Colonic mucosa (tissue), 4 donors: ENCODE data around the gene ATG3. TPM values are rescaled to one million over a fixed set of nuclear protein-coding genes. Genes with fewer than 3 reads are reported as not detected.

Experiments used
- DNase-seq: peaks from one replicate; pipeline ENCODE4 v3.0.0-alpha.2; 2020
- H3K27ac ChIP-seq: fragments of 200-600 bp; one replicate; pipeline ENCODE4 v1.8.0; 2021
- H3K27me3 ChIP-seq: fragments of 200-600 bp; one replicate; pipeline ENCODE4 v1.8.0; 2021
- H3K36me3 ChIP-seq: fragments of 200-600 bp; one replicate; pipeline ENCODE4 v1.8.0; 2021
- H3K4me1 ChIP-seq: fragments of 200-600 bp; one replicate; pipeline ENCODE4 v1.8.0; 2021; ENCODE audit warnings: mild to moderate bottlenecking
- H3K4me3 ChIP-seq: fragments of 200-600 bp; one replicate; pipeline ENCODE4 v1.8.0; 2021
- H3K9ac ChIP-seq, 2 donors: one replicate each; pipeline ENCODE4 v1.7.0; 2013; ENCODE audit warnings: control low read depth in 2 of 2, low read depth in 2 of 2, low read length in 2 of 2
- H3K9me3 ChIP-seq: fragments of 200-600 bp; one replicate; pipeline ENCODE4 v1.8.0; 2021
- CTCF ChIP-seq: fragments of 200-600 bp; IDR thresholded peaks from one replicate; pipeline ENCODE4 v1.8.0; 2022; ENCODE audit warnings: antibody characterized with exemption, mild to moderate bottlenecking
- intact Hi-C: fragments of 100-400 bp; cut with DNase I; formaldehyde crosslinking; loops from one replicate; pipeline ENCODE4 v1.14.1; 2022
- total RNA-seq, 2 donors: library from RNA; stranded (reverse); fragmentation: NEBNext Ultra II Directional in 1 of 2; extraction: Animal tissue kit (Norgen Biotek cat#: 25700) in 1 of 2; gene quantifications; one replicate each; pipeline ENCODE4 v1.2.1, GENCODE V29; 2021
- donor health status: healthy.
- donor health status: DM: no; HTN: no; CAD: no.
- donor health status: DM: no; HTN: no; CAD: no.

ATG3 gene
- total RNA-seq, 2 donors from 2014 or later, result 59.1 to 79.9 TPM

GRCh38 chr3:112593258-112593657 lies 31.5 kb upstream of the ATG3 start:
- no peak for TF ChIP-seq CTCF
- Histone ChIP-seq H3K4me1 (no peaks in the 10 kb centered on the region), H3K9me3 (no peaks in the 10 kb centered on the region), H3K27me3 (no peaks in the 10 kb centered on the region), H3K27ac (no peak overlapping the region), H3K9ac (no peak overlapping the region), H3K36me3 (no peaks in the 10 kb centered on the region), H3K4me3 (no peak overlapping the region)
- no peak for DNase-seq
- intact Hi-C loops, result no loop called here

- no peak for TF ChIP-seq CTCF
- H3K27me3 ChIP-seq, result no peaks in the 10 kb centered on the region
- H3K4me3 ChIP-seq, result no peak overlapping the region
- no peak for DNase-seq
- no peak overlapping the region for H3K9ac ChIP-seq
- H3K4me1 ChIP-seq, result no peaks in the 10 kb centered on the region
- no peaks in the 10 kb centered on the region for H3K36me3 ChIP-seq
- no peaks in the 10 kb centered on the region for H3K9me3 ChIP-seq
- H3K27ac ChIP-seq, result no peak overlapping the region
- intact Hi-C loops, result loop anchor here (10.0 kb wide), 1 partner anchor 397 kb away; no protein-coding TSS in a partner anchor
Measured at GRCh38 chr3:112587336-112587735, 25.6 kb upstream of the ATG3 start.

- Histone ChIP-seq H3K4me1 (no peaks in the 10 kb centered on the region), H3K27me3 (no peaks in the 10 kb centered on the region), H3K9me3 (no peaks in the 10 kb centered on the region), H3K27ac (no peak overlapping the region), H3K4me3 (no peak overlapping the region), H3K36me3 (no peaks in the 10 kb centered on the region), H3K9ac (no peak overlapping the region)
- intact Hi-C loops, result loop anchor here (10.0 kb wide), 1 partner anchor 399 kb away; no protein-coding TSS in a partner anchor
- TF ChIP-seq CTCF, result no peak
- no peak for DNase-seq
Measured at GRCh38 chr3:112585782-112586181, 24.0 kb upstream of the ATG3 start.

- Histone ChIP-seq H3K36me3 (no peaks in the 10 kb centered on the region), H3K27ac (no peak overlapping the region), H3K4me3 (no peak overlapping the region), H3K9ac (no peak overlapping the region), H3K9me3 (no peaks in the 10 kb centered on the region), H3K27me3 (no peaks in the 10 kb centered on the region), H3K4me1 (no peaks in the 10 kb centered on the region)
- no peak for TF ChIP-seq CTCF
- DNase-seq, result no peak
- intact Hi-C loops, result loop anchor here (10.0 kb wide), 1 partner anchor 402 kb away; no protein-coding TSS in a partner anchor
Measured at GRCh38 chr3:112583105-112583504, 21.3 kb upstream of the ATG3 start.

- Histone ChIP-seq H3K9ac (no peak overlapping the region), H3K36me3 (no peaks in the 10 kb centered on the region), H3K27me3 (no peaks in the 10 kb centered on the region), H3K9me3 (no peaks in the 10 kb centered on the region), H3K27ac (no peak overlapping the region), H3K4me3 (no peak overlapping the region), H3K4me1 (no peaks in the 10 kb centered on the region)
- intact Hi-C loops, result loop anchor here (10.0 kb wide), 1 partner anchor 402 kb away; no protein-coding TSS in a partner anchor
- no peak for DNase-seq
- no peak for TF ChIP-seq CTCF
Measured at GRCh38 chr3:112582244-112582874, 20.6 kb upstream of the ATG3 start.
